ENCODE data around the gene CRTC2. TPM values are rescaled to one million over a fixed set of nuclear protein-coding genes. Genes with fewer than 3 reads are reported as not detected.
A peak's percentile ranks its signal among the peaks of the same experiment; 100 is the strongest.

CRTC2 gene
- total RNA-seq, 2 donors from 2014 or later: 35.5 to 40.9 TPM

GRCh38 chr1:153963850-153964331 is 5.5 kb upstream of the CRTC2 start:
- peaks cover 40% of the 10 kb centered on the region for H3K4me1 Mint-ChIP-seq

DNA sequence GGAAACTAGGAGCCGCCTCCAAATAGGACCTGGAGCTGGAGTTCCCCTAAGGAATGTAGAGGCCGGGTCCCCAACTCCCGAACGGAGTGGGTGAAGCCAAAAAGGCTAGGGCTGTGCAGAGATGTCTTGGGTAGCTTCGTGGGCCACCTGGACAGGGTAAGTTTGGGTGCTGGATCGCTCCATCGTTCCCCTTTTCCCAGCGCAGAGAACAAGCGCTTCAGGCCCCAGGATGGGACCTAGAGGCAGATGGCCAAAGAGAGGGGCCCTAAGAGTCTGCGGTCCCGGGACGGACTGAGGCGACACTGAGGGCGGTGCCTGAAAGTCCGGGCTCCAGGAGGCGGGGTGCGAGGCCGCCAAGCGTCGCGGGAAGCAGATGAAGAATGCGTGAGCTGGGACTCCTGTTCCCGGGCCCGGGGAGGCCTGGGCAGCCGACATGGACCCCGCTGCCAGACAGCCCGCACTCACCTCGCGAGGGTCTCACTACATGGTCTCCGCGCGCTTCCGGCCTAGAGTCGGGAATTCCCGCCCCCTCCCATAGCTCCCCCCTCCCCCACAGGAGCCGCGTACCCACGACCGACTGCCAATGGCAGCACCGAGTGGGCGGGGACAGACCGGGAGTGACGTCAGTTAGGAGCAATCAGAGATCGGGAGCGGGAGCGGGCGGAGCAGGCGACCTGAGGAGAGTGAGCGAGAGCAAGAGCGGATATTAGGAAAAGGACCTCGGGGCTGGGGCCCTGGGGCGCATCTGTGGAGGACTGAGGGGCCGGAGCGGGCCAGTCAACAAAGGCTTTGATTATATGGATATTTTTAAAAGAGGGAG is 4.8 kb upstream of the CRTC2 start, which contains the start of gene SLC39A1:
Gene SLC39A1 (minus strand): TSS at position 508 of the 820 bp plus-strand sequence. CDS start 822 bp downstream, outside the sequence.
- no peak for TF ChIP-seq CTCF (conservative IDR thresholded peaks at IDR 0.05)
- 0% methylated on average over 29 to 54 of the region's 54 CpGs for WGBS, 2 experiments (ENCODE audit: insufficient coverage in 1 of 2, insufficient read length in 1 of 2)
- Histone ChIP-seq H3K9me3 (ENCODE audit: control insufficient read depth, low read length) (no peaks in the 10 kb centered on the region), H3K4me1 (ENCODE audit: control insufficient read depth, insufficient read depth, low read length) (no peaks in the 10 kb centered on the region), H3K27me3 (ENCODE audit: control insufficient read depth, insufficient read depth, low read length, poor library complexity, severe bottlenecking) (no peaks in the 10 kb centered on the region), H3K4me3 (ENCODE audit: low read length) (peak within 1 kb of the TSS; percentile 99), H3K27ac (ENCODE audit: low read depth, low read length) (peak within 1 kb of the TSS; percentile 96), H3K36me3 (ENCODE audit: control insufficient read depth, insufficient read depth, low read length) (peaks cover 19% of the 10 kb centered on the region), H3K9ac (ENCODE audit: extremely low read depth, low read length, poor library complexity, severe bottlenecking) (peak within 1 kb of the TSS; percentile 99)
- Mint-ChIP-seq H3K4me1 (peaks cover 39% of the 10 kb centered on the region), H3K27me3 (ENCODE audit: insufficient read depth) (no peaks in the 10 kb centered on the region), H3K36me3 (ENCODE audit: low read depth) (peaks cover 27% of the 10 kb centered on the region), H3K27ac (peak within 1 kb of the TSS; percentile 99), H3K9me3 (no peaks in the 10 kb centered on the region), H3K4me3 (peak within 1 kb of the TSS; percentile 89)
- peak; percentile 100 for DNase-seq

More at GRCh38 chr1:153963850-153964331, 5.5 kb upstream of the CRTC2 start:
- peaks cover 27% of the 10 kb centered on the region for H3K36me3 Mint-ChIP-seq (ENCODE audit: low read depth)
- WGBS, 2 experiments (ENCODE audit: insufficient coverage in 1 of 2, insufficient read length in 1 of 2): 0% methylated on average over 6 to 22 of the region's 22 CpGs
- H3K9me3 Mint-ChIP-seq: no peaks in the 10 kb centered on the region
- no peaks in the 10 kb centered on the region for H3K9me3 ChIP-seq (ENCODE audit: control insufficient read depth, low read length)
- peak overlapping the region; percentile 99 for H3K4me3 ChIP-seq (ENCODE audit: low read length)
- DNase-seq: peak; percentile 91
- peak overlapping the region; percentile 99 for H3K27ac Mint-ChIP-seq
- no peaks in the 10 kb centered on the region for H3K27me3 Mint-ChIP-seq (ENCODE audit: insufficient read depth)
- no peaks in the 10 kb centered on the region for H3K4me1 ChIP-seq (ENCODE audit: control insufficient read depth, insufficient read depth, low read length)
- peak overlapping the region; percentile 89 for H3K4me3 Mint-ChIP-seq
- TF ChIP-seq CTCF (conservative IDR thresholded peaks at IDR 0.05): no peak
- H3K27me3 ChIP-seq (ENCODE audit: control insufficient read depth, insufficient read depth, low read length, poor library complexity, severe bottlenecking): no peaks in the 10 kb centered on the region
- peak overlapping the region; percentile 99 for H3K9ac ChIP-seq (ENCODE audit: extremely low read depth, low read length, poor library complexity, severe bottlenecking)
- peaks cover 19% of the 10 kb centered on the region for H3K36me3 ChIP-seq (ENCODE audit: control insufficient read depth, insufficient read depth, low read length)
- peak overlapping the region; percentile 96 for H3K27ac ChIP-seq (ENCODE audit: low read depth, low read length)

GRCh38 chr1:153962088-153963029 is 3.9 kb upstream of the CRTC2 start:
- no peaks in the 10 kb centered on the region for H3K27me3 Mint-ChIP-seq (ENCODE audit: insufficient read depth)
- H3K4me3 Mint-ChIP-seq: peak overlapping the region; percentile 89
- peaks cover 36% of the 10 kb centered on the region for H3K4me1 Mint-ChIP-seq
- DNase-seq: peak; percentile 72
- Histone ChIP-seq H3K9me3 (ENCODE audit: control insufficient read depth, low read length) (no peaks in the 10 kb centered on the region), H3K4me3 (ENCODE audit: low read length) (peak overlapping the region; percentile 99), H3K27me3 (ENCODE audit: control insufficient read depth, insufficient read depth, low read length, poor library complexity, severe bottlenecking) (no peaks in the 10 kb centered on the region), H3K9ac (ENCODE audit: extremely low read depth, low read length, poor library complexity, severe bottlenecking) (peak overlapping the region; percentile 99), H3K36me3 (ENCODE audit: control insufficient read depth, insufficient read depth, low read length) (peaks cover 19% of the 10 kb centered on the region), H3K4me1 (ENCODE audit: control insufficient read depth, insufficient read depth, low read length) (no peaks in the 10 kb centered on the region), H3K27ac (ENCODE audit: low read depth, low read length) (peak overlapping the region; percentile 96)
- H3K27ac Mint-ChIP-seq: peak overlapping the region; percentile 99
- TF ChIP-seq CTCF (conservative IDR thresholded peaks at IDR 0.05): no peak
- H3K9me3 Mint-ChIP-seq: no peaks in the 10 kb centered on the region
- peaks cover 27% of the 10 kb centered on the region for H3K36me3 Mint-ChIP-seq (ENCODE audit: low read depth)
- 16% methylated on average over 6 to 16 of the region's 16 CpGs for WGBS, 2 experiments (ENCODE audit: insufficient coverage in 1 of 2, insufficient read length in 1 of 2)

Data from endodermal cell (in vitro differentiated cells).